Measurements from ENCODE around the gene NUTM2A.
"Not testable (repeated sequence)": the region's sequence is repeated elsewhere in the genome, so short reads cannot be mapped to it uniquely, and the experiment has no call there.

Gene NUTM2A

GRCh38 chr10:87225148-87225547, at the start of gene NUTM2A:
Gene NUTM2A (plus strand): TSS chr10:87225448. CDS start chr10:87225831, 383 bp downstream.
- not testable (repeated sequence) for H3K27ac ChIP-seq; H3K27me3 ChIP-seq; H3K4me3 ChIP-seq (ENCODE audit: low read depth in 1 of 2, low read length in 1 of 2); H3K36me3 ChIP-seq; H3K4me1 ChIP-seq (ENCODE audit: control insufficient read depth in 1 of 2, insufficient read depth in 1 of 2, low read depth in 1 of 2, low read length in 1 of 2); H3K9me3 ChIP-seq

- H3K36me3 ChIP-seq; H3K4me1 ChIP-seq (ENCODE audit: control insufficient read depth in 1 of 2, insufficient read depth in 1 of 2, low read depth in 1 of 2, low read length in 1 of 2); H3K27me3 ChIP-seq; H3K4me3 ChIP-seq (ENCODE audit: low read depth in 1 of 2, low read length in 1 of 2); H3K27ac ChIP-seq; H3K9me3 ChIP-seq: not testable (repeated sequence)
Observed at GRCh38 chr10:87177587-87177986, 47.7 kb upstream of the NUTM2A start.

GRCh38 chr10:87184421-87184820, 40.8 kb upstream of the NUTM2A start:
- H3K27ac ChIP-seq; H3K27me3 ChIP-seq; H3K4me1 ChIP-seq (ENCODE audit: control insufficient read depth in 1 of 2, insufficient read depth in 1 of 2, low read depth in 1 of 2, low read length in 1 of 2): not testable (repeated sequence)

GRCh38 chr10:87186016-87186415, 39.2 kb upstream of the NUTM2A start:
- not testable (repeated sequence) for H3K4me1 ChIP-seq (ENCODE audit: control insufficient read depth in 1 of 2, insufficient read depth in 1 of 2, low read depth in 1 of 2, low read length in 1 of 2); H3K27me3 ChIP-seq; H3K4me3 ChIP-seq (ENCODE audit: low read depth in 1 of 2, low read length in 1 of 2); H3K9me3 ChIP-seq; H3K36me3 ChIP-seq; H3K27ac ChIP-seq

More at GRCh38 chr10:87184421-87184820, 40.8 kb upstream of the NUTM2A start:
- not testable (repeated sequence) for H3K36me3 ChIP-seq; H3K4me3 ChIP-seq (ENCODE audit: low read depth in 1 of 2, low read length in 1 of 2); H3K9me3 ChIP-seq

GRCh38 chr10:87187573-87187972, 37.7 kb upstream of the NUTM2A start:
- not testable (repeated sequence) for H3K27ac ChIP-seq; H3K27me3 ChIP-seq; H3K4me3 ChIP-seq (ENCODE audit: low read depth in 1 of 2, low read length in 1 of 2); H3K9me3 ChIP-seq; H3K36me3 ChIP-seq; H3K4me1 ChIP-seq (ENCODE audit: control insufficient read depth in 1 of 2, insufficient read depth in 1 of 2, low read depth in 1 of 2, low read length in 1 of 2)

GRCh38 chr10:87191841-87192240, 33.4 kb upstream of the NUTM2A start:
- H3K36me3 ChIP-seq; H3K9me3 ChIP-seq; H3K27ac ChIP-seq; H3K4me1 ChIP-seq (ENCODE audit: control insufficient read depth in 1 of 2, insufficient read depth in 1 of 2, low read depth in 1 of 2, low read length in 1 of 2); H3K4me3 ChIP-seq (ENCODE audit: low read depth in 1 of 2, low read length in 1 of 2); H3K27me3 ChIP-seq: not testable (repeated sequence)

- H3K9me3 ChIP-seq; H3K36me3 ChIP-seq; H3K27ac ChIP-seq; H3K4me3 ChIP-seq (ENCODE audit: low read depth in 1 of 2, low read length in 1 of 2): not testable (repeated sequence)
- peaks cover 37% of the 10 kb centered on the region for H3K27me3 ChIP-seq
- H3K4me1 ChIP-seq (ENCODE audit: control insufficient read depth in 1 of 2, insufficient read depth in 1 of 2, low read depth in 1 of 2, low read length in 1 of 2) = peaks cover 4 to 10% of the 10 kb centered on the region in 2 experiments
Observed at GRCh38 chr10:87200924-87201323, 24.3 kb upstream of the NUTM2A start.

GRCh38 chr10:87204801-87205200, 20.4 kb upstream of the NUTM2A start:
- not testable (repeated sequence) for H3K9me3 ChIP-seq; H3K4me3 ChIP-seq (ENCODE audit: low read depth in 1 of 2, low read length in 1 of 2); H3K36me3 ChIP-seq; H3K27ac ChIP-seq
- H3K27me3 ChIP-seq = peaks cover 55% of the 10 kb centered on the region
- H3K4me1 ChIP-seq (ENCODE audit: control insufficient read depth in 1 of 2, insufficient read depth in 1 of 2, low read depth in 1 of 2, low read length in 1 of 2) = peaks cover 4 to 10% of the 10 kb centered on the region in 2 experiments

GRCh38 chr10:87206922-87207321, 18.3 kb upstream of the NUTM2A start:
- Histone ChIP-seq H3K27me3 (peaks cover 66% of the 10 kb centered on the region), H3K4me1 (ENCODE audit: control insufficient read depth in 1 of 2, insufficient read depth in 1 of 2, low read depth in 1 of 2, low read length in 1 of 2) (peaks cover 4 to 10% of the 10 kb centered on the region in 2 experiments)
- not testable (repeated sequence) for H3K27ac ChIP-seq; H3K9me3 ChIP-seq; H3K4me3 ChIP-seq (ENCODE audit: low read depth in 1 of 2, low read length in 1 of 2); H3K36me3 ChIP-seq

- not testable (repeated sequence) for H3K36me3 ChIP-seq; H3K4me3 ChIP-seq (ENCODE audit: low read depth in 1 of 2, low read length in 1 of 2); H3K27ac ChIP-seq; H3K9me3 ChIP-seq; H3K4me1 ChIP-seq (ENCODE audit: control insufficient read depth in 1 of 2, insufficient read depth in 1 of 2, low read depth in 1 of 2, low read length in 1 of 2)
- H3K27me3 ChIP-seq = peaks cover 52% of the 10 kb centered on the region
Observed at GRCh38 chr10:87210309-87210708, 14.9 kb upstream of the NUTM2A start.

- H3K9me3 ChIP-seq; H3K27ac ChIP-seq; H3K4me3 ChIP-seq (ENCODE audit: low read depth in 1 of 2, low read length in 1 of 2); H3K36me3 ChIP-seq; H3K4me1 ChIP-seq (ENCODE audit: control insufficient read depth in 1 of 2, insufficient read depth in 1 of 2, low read depth in 1 of 2, low read length in 1 of 2): not testable (repeated sequence)
- H3K27me3 ChIP-seq = peaks cover 57% of the 10 kb centered on the region
Observed at GRCh38 chr10:87211848-87212247, 13.4 kb upstream of the NUTM2A start.

- H3K27ac ChIP-seq; H3K4me1 ChIP-seq (ENCODE audit: control insufficient read depth in 1 of 2, insufficient read depth in 1 of 2, low read depth in 1 of 2, low read length in 1 of 2); H3K9me3 ChIP-seq; H3K4me3 ChIP-seq (ENCODE audit: low read depth in 1 of 2, low read length in 1 of 2); H3K36me3 ChIP-seq: not testable (repeated sequence)
- H3K27me3 ChIP-seq = peaks cover 50% of the 10 kb centered on the region
Observed at GRCh38 chr10:87213150-87213765, 12.0 kb upstream of the NUTM2A start.

GRCh38 chr10:87213806-87214205, 11.4 kb upstream of the NUTM2A start:
- H3K4me1 ChIP-seq (ENCODE audit: control insufficient read depth in 1 of 2, insufficient read depth in 1 of 2, low read depth in 1 of 2, low read length in 1 of 2); H3K4me3 ChIP-seq (ENCODE audit: low read depth in 1 of 2, low read length in 1 of 2); H3K27ac ChIP-seq; H3K9me3 ChIP-seq; H3K36me3 ChIP-seq: not testable (repeated sequence)
- peaks cover 47% of the 10 kb centered on the region for H3K27me3 ChIP-seq

- not testable (repeated sequence) for H3K4me1 ChIP-seq (ENCODE audit: control insufficient read depth in 1 of 2, insufficient read depth in 1 of 2, low read depth in 1 of 2, low read length in 1 of 2); H3K36me3 ChIP-seq; H3K27ac ChIP-seq; H3K9me3 ChIP-seq; H3K4me3 ChIP-seq (ENCODE audit: low read depth in 1 of 2, low read length in 1 of 2)
- peaks cover 42% of the 10 kb centered on the region for H3K27me3 ChIP-seq
Observed at GRCh38 chr10:87216120-87216519, 9.1 kb upstream of the NUTM2A start.
